ENCODE measurements around the gene LRRTM2.
"Not testable (repeated sequence)": the region's sequence is repeated elsewhere in the genome, so short reads cannot be mapped to it uniquely, and the experiment has no call there.

Gene LRRTM2

GRCh38 chr5:138874771-138875551 lies at the start of gene LRRTM2:
Gene LRRTM2, minus strand, starts transcription at chr5:138875335. Its CDS starts 424 bp downstream, at chr5:138874911.
- peak; percentile 78 for DNase-seq

- no peak for DNase-seq
Measured at GRCh38 chr5:138922494-138922893, 47.4 kb upstream of the LRRTM2 start.

GRCh38 chr5:138921362-138921761 lies 46.2 kb upstream of the LRRTM2 start:
- not testable (repeated sequence) for DNase-seq

GRCh38 chr5:138920181-138920580 lies 45.0 kb upstream of the LRRTM2 start:
- no peak for DNase-seq

GRCh38 chr5:138918686-138919085 lies 43.6 kb upstream of the LRRTM2 start:
- DNase-seq, result no peak

GRCh38 chr5:138914338-138914737 lies 39.2 kb upstream of the LRRTM2 start:
- no peak for DNase-seq

GRCh38 chr5:138913773-138914172 lies 38.6 kb upstream of the LRRTM2 start:
- no peak for DNase-seq

- no peak for DNase-seq
Measured at GRCh38 chr5:138912093-138912492, 37.0 kb upstream of the LRRTM2 start.

GRCh38 chr5:138911441-138911840 lies 36.3 kb upstream of the LRRTM2 start:
- no peak for DNase-seq

- DNase-seq, result no peak
Measured at GRCh38 chr5:138910546-138911185, 35.5 kb upstream of the LRRTM2 start.

- no peak for DNase-seq
Measured at GRCh38 chr5:138909734-138910133, 34.6 kb upstream of the LRRTM2 start.

- no peak for DNase-seq
Measured at GRCh38 chr5:138905541-138905940, 30.4 kb upstream of the LRRTM2 start.

GRCh38 chr5:138903130-138903775 lies 28.1 kb upstream of the LRRTM2 start:
- no peak for DNase-seq

GRCh38 chr5:138901716-138902115 lies 26.6 kb upstream of the LRRTM2 start:
- DNase-seq, result no peak

GRCh38 chr5:138900281-138900965 lies 25.3 kb upstream of the LRRTM2 start:
- no peak for DNase-seq

GRCh38 chr5:138898742-138899141 lies 23.6 kb upstream of the LRRTM2 start:
- DNase-seq, result no peak

GRCh38 chr5:138898299-138898698 lies 23.2 kb upstream of the LRRTM2 start:
- DNase-seq, result no peak

- no peak for DNase-seq
Measured at GRCh38 chr5:138895918-138896317, 20.8 kb upstream of the LRRTM2 start.

GRCh38 chr5:138890644-138891043 lies 15.5 kb upstream of the LRRTM2 start:
- no peak for DNase-seq

GRCh38 chr5:138889994-138890393 lies 14.9 kb upstream of the LRRTM2 start:
- DNase-seq, result no peak

GRCh38 chr5:138884554-138884953 lies 9.4 kb upstream of the LRRTM2 start:
- DNase-seq, result no peak

GRCh38 chr5:138884094-138884493 lies 9.0 kb upstream of the LRRTM2 start:
- no peak for DNase-seq

GRCh38 chr5:138883211-138883610 lies 8.1 kb upstream of the LRRTM2 start:
- DNase-seq, result no peak
